ENCODE data around the gene DGKB. TPM values are rescaled to one million over a fixed set of nuclear protein-coding genes. Genes with fewer than 3 reads are reported as not detected.

Gene DGKB
- total RNA-seq, 1 experiment from 2014 or later, result not detected

- Histone ChIP-seq H3K4me1 (ENCODE audit: control insufficient read depth, insufficient read depth, low read length) (no peaks in the 10 kb centered on the region), H3K4me3 (ENCODE audit: low read depth in 2 of 2, low read length in 2 of 2) (no peak overlapping the region), H3K27me3 (ENCODE audit: control insufficient read depth, insufficient read depth, low read length) (no peaks in the 10 kb centered on the region), H3K9me3 (ENCODE audit: control insufficient read depth, insufficient read depth, low read depth, low read length) (no peaks in the 10 kb centered on the region), H3K27ac (ENCODE audit: low read length) (no peak overlapping the region), H3K36me3 (ENCODE audit: control insufficient read depth, insufficient read depth, low read length) (no peaks in the 10 kb centered on the region)
- CTCF ChIA-PET, result interaction anchor here (0.6 kb wide), 1 partner anchor 1410 kb away, joined by 3 read pairs; no protein-coding TSS in a partner anchor
- POLR2A ChIA-PET, result no interaction called here
- DNase-seq (ENCODE audit: low read depth, low spot score) (no peak), ATAC-seq (no peak)
- TF ChIP-seq SIN3A (IDR thresholded peaks at IDR 0.05; ENCODE audit: borderline replicate concordance, insufficient read depth, low read depth, low read length), result no peak
- no peak for TF ChIP-seq CTCF (IDR thresholded peaks at IDR 0.05)
- no peak for TF ChIP-seq TCF7L2 (IDR thresholded peaks at IDR 0.05; ENCODE audit: low read depth, low read length)
- TF ChIP-seq REST (IDR thresholded peaks at IDR 0.05; ENCODE audit: insufficient read depth in 1 of 2, low read depth in 2 of 2, low read length in 1 of 2), result no peak
- TF ChIP-seq POLR2AphosphoS5 (IDR thresholded peaks at IDR 0.05; ENCODE audit: low read depth, low read length), result no peak
- BruUV-seq (replicated peaks), result no TSS peak
- intact Hi-C loops (cut with micrococcal nuclease; ENCODE audit: unreplicated experiment) (loop anchor here (2.0 to 10.0 kb wide), 5 partner anchors 233 to 1409 kb away; no protein-coding TSS in a partner anchor), in situ Hi-C loops (cut with HindIII; ENCODE audit: low pct_unique_long_range_greater_than_20kb, low sequenced_read_pairs) (no loop called here)
Measured at GRCh38 chr7:14690075-14690474, 212.5 kb downstream of the DGKB start.

GRCh38 chr7:14688208-14688607 lies 214.3 kb downstream of the DGKB start:
- H3K27ac ChIP-seq (ENCODE audit: low read length), result no peak overlapping the region
- in situ Hi-C loops (cut with HindIII; ENCODE audit: low pct_unique_long_range_greater_than_20kb, low sequenced_read_pairs), result no loop called here
- no peak for DNase-seq (ENCODE audit: low read depth, low spot score)
- no peak for TF ChIP-seq TCF7L2 (IDR thresholded peaks at IDR 0.05; ENCODE audit: low read depth, low read length)
- no peak for TF ChIP-seq CTCF (IDR thresholded peaks at IDR 0.05)
- no peak for TF ChIP-seq SIN3A (IDR thresholded peaks at IDR 0.05; ENCODE audit: borderline replicate concordance, insufficient read depth, low read depth, low read length)
- TF ChIP-seq REST (IDR thresholded peaks at IDR 0.05; ENCODE audit: insufficient read depth in 1 of 2, low read depth in 2 of 2, low read length in 1 of 2), result no peak
- TF ChIP-seq POLR2AphosphoS5 (IDR thresholded peaks at IDR 0.05; ENCODE audit: low read depth, low read length), result no peak
- no peaks in the 10 kb centered on the region for H3K27me3 ChIP-seq (ENCODE audit: control insufficient read depth, insufficient read depth, low read length)
- H3K9me3 ChIP-seq (ENCODE audit: control insufficient read depth, insufficient read depth, low read depth, low read length), result no peaks in the 10 kb centered on the region
- no peak for ATAC-seq
- H3K4me3 ChIP-seq (ENCODE audit: low read depth in 2 of 2, low read length in 2 of 2), result no peak overlapping the region
- H3K36me3 ChIP-seq (ENCODE audit: control insufficient read depth, insufficient read depth, low read length), result no peaks in the 10 kb centered on the region
- H3K4me1 ChIP-seq (ENCODE audit: control insufficient read depth, insufficient read depth, low read length), result no peaks in the 10 kb centered on the region
- intact Hi-C loops (cut with micrococcal nuclease; ENCODE audit: unreplicated experiment), result no loop called here
- no TSS peak for BruUV-seq (replicated peaks)
- CTCF ChIA-PET, result no interaction called here
- POLR2A ChIA-PET, result no interaction called here
